GM19397 (cell line): Measurements from ENCODE around the gene CPXM1.
"Not testable (repeated sequence)": the region's sequence is repeated elsewhere in the genome, so short reads cannot be mapped to it uniquely, and the experiment has no call there.

Experiments
- ATAC-seq: cut with Tn5 transposase; IDR thresholded peaks from one replicate; pipeline ENCODE4 v1.9.1; 2021; ENCODE audit warnings: mild to moderate bottlenecking, moderate library complexity; ENCODE audit not compliant: unreplicated experiment

Gene CPXM1

DNA sequence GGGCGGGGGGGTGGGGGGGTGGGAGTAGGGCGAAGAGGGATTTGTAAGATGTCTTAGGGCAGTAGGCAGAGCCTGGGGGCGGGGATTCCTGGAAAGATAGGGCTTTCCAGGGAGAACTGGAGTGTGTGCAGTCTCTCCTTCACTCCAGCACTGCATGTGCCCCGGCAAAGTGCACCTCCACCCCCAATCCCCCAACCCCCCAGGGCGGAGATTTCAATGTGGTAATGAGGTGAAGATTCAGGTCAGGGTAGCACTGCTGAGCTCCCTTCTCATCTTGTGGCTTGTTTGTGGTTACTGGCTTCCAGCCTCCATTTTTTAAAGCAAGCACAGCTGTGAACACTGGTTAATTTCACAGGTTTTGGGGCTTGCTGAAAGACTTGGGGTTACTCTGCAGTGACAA lies 21.6 kb upstream of the CPXM1 start:
- ATAC-seq, result no peak

DNA sequence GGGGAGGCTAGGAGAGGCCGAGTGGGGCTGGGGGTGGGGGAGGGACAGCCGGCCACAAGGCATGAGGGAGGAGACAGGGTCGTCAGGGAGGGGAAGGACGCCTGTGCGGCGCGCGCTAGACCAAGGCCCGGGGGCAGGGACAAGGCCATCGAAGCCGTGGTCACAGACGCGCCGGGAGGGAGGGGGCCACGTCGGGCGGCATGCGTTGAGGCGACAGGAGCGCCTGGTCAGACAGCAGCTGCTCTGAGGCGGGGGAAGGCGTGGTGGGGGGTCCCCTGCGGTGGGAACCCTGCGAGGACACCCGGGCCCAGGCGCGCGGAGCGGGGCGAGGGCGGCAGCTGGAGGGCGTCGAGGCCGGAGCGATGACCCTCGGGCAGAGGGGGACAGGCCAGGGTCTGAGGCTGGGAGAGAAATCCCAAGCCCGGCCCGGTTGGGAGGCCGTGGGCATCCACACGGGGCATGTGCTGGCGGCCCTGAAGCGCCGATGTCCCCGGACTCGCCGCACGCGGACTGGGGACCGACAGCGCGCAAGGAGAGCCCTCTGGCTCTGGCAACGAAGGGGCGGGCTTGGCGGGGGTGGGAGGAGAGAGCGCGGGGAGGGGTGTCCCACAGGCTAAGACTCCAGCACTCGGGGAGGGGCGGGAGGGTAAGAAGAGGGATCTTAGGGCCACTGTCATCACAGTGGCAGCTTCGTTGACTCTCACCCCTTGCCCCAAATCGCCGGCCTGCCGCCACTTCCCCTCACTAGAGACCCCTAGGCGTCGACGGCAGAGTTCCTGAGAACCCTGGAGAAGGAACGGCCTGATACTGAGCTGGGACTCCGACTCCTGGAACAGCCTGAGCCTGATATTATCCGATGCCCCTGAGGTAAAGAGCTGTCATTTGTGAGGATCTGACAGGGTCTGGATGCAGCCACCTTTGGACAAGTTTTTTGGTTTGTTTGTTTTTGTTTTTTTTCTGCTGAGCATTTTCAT lies 20.8 kb upstream of the CPXM1 start:
- ATAC-seq, result no peak

DNA sequence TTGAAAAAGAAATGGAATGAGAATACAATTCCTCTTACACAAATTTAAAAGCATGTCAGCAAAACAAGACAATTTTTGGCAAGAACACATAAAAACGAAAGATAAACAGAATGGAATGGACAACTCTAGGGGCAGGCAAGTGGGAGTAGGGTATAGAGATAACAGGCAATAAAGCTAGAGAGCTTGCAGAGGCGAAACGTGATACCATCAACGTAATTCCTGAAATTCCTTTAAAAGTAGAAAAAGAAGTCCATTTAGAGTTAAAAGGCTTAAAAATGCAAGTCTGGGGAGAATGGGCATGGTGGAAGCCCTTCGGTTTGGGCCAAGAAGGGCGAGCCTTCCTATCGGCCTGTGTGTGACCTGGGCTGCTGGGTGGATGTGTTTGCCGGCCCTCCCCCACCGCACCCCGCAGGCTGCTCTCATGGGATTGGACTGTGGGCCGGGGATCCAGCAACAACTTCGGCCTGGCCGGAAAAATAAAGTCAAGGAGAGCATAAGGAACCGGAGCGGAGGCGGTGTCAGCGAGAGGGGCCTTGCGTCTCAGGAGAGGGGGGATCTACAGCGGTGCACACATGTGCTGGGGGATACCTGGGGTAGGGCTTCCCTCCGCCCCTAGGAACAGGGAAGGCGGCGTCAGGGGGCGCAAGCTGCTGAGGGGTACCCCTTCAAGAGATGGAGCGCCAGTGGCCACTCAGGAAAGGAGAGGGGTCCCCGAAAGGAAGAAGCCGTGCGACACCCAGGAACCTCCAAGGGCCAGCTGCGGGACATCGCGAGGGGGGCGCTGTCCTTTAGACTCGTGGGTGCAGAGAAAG lies 19.9 kb upstream of the CPXM1 start:
- no peak for ATAC-seq

DNA sequence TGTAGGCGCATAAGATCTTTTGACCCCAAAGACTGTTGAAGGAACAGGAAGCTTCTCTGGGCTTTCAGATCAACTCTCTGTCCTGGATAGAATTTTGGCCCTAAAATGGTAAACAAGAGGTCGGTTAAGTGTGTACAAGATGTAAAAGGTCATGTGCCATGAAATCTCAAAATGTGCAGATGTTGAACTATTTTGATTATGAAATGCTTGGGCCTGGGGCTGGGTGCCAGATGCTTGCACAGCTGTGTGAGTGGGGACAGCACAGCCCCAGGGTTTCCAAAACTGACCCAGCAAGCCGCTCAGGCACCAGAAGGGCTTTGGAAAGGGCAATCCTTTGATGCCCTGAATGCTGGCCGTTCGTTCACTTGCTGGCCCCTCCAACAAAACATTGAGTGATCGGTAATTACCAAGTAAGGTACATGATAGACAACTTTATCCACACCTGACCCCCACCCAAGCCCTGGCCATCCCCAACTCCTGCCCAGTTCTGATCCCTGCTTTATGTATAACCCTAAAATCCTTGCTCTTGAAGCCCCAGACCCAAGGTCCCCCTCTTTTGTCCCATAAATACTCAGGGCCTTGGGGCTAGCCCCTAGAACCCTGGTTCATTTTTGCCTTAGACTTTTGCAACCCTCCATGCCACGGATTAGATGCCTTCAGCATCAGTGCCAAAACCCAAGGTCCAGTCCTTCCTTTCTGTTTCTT lies 17.6 kb upstream of the CPXM1 start:
- ATAC-seq, result no peak

- no peak for ATAC-seq
These were observed 16.9 kb upstream of the CPXM1 start for GRCh38 chr20:2817341-2817726.

GRCh38 chr20:2816583-2817340 lies 16.3 kb upstream of the CPXM1 start:
- no peak for ATAC-seq

DNA sequence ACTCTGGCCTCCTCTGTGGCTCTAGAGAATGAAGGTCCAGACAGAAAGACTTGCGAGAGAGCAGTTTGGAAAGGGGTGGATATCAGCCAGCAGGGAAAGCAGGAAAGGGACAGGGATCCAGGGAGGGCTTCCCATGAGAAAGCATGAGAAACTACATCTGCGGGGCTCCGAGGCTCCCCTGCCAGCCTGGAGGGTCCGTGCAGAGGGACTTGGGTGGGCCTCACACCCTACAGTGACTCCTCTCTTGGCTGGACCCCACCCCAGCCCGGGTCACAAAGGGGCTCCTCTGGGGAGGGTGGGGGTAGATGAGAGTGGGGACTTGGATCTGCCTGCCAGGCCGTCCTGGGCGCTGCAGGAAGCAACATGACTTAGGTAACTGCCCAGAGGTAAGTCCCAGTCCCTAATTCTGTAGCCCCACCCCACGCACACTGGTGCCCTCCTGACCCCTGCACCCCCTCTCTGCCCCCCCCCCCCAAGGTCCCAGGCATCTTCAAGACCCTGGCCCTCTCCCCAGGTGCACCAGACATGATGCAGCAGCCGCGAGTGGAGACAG lies 15.7 kb upstream of the CPXM1 start, which contains the start of gene TMEM239:
Gene TMEM239 (plus strand): TSS at position 335 of the 553 bp plus-strand sequence. CDS start 191 bp downstream, at position 526.
- ATAC-seq, result no peak

- no peak for ATAC-seq
These were observed 14.9 kb upstream of the CPXM1 start for GRCh38 chr20:2815242-2815900.

- ATAC-seq, result no peak
These were observed 14.2 kb upstream of the CPXM1 start, which contains the start of gene C20orf141 for GRCh38 chr20:2814587-2815051. TSS of gene C20orf141 (plus strand) at chr20:2814987. CDS start at chr20:2815185, 198 bp downstream.

DNA sequence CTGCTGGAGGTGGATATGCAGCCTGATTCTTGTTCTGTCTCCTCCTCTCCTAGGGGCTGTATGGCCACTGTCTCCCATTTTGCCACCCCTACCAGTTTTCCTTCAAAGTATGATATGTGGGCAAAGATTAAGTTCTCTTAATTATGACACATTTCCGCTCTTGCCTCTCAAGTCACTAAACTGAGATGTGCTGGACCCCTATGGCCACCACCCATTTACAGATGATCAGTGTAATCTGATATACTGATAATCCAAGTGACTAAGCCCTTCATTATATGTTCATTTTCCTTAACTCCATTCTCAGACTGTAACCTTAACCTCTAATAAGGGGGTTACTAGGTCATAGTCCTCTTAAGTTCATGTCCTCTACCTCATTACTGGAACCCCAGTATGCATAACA lies 13.6 kb upstream of the CPXM1 start:
- no peak for ATAC-seq

- no peak for ATAC-seq
These were observed 11.8 kb upstream of the CPXM1 start for GRCh38 chr20:2812189-2812588.

- no peak for ATAC-seq
These were observed 9.3 kb upstream of the CPXM1 start for GRCh38 chr20:2809690-2810089.

DNA sequence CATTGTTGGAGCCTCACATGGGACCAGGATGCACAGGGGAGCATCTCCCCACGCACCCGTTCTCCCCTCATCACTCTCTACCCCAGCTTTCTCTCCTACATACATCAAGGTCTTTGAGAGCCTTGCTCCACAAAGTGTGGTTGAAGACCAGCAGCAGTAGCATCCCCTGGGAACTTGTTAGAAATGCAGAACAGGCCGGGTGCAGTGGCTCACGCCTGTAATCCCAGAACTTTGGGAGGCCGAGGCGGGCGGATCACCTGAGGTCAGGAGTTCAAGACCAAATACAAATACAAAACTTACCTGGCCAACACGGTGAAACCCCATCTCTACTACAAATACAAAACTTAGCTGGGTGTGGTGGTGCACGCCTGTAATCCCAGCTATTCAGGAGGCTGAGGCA lies 7.5 kb upstream of the CPXM1 start:
- ATAC-seq, result not testable (repeated sequence)

DNA sequence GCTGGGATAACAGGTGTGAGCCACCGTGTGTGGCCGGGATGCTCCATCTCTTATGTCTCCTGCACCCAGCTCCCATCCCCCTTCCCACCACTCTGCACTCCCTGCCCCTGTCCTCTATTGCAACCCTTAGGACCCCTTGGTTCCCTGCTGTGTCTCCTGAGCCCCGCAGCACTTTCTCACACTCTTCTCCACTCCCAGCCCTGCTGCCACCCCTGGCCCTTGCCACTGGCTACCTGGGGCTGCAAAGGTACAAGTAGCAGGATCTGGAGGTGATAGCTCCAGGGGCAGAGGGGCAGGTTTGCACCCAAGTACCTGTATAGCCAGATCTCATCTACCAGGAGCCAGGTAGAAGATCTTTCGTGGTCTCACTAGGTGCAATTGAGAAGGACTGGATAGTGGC lies 6.6 kb upstream of the CPXM1 start:
- ATAC-seq, result no peak

GRCh38 chr20:2806351-2806701 lies 5.9 kb upstream of the CPXM1 start:
- no peak for ATAC-seq

GRCh38 chr20:2805689-2806350 lies 5.4 kb upstream of the CPXM1 start:
- ATAC-seq, result no peak

- ATAC-seq, result no peak
These were observed 4.6 kb upstream of the CPXM1 start for GRCh38 chr20:2804852-2805688.
